Hippocampal formation (tissue), 2 donors: Measurements from ENCODE around the gene ZNF813.
"Not testable (repeated sequence)": the region's sequence is repeated elsewhere in the genome, so short reads cannot be mapped to it uniquely, and the experiment has no call there.

Experiments
- DNase-seq, 2 donors: peaks; one replicate each; lab custom pipeline; 2025; lab: John Stamatoyannopoulos, UW

ZNF813 gene

DNA sequence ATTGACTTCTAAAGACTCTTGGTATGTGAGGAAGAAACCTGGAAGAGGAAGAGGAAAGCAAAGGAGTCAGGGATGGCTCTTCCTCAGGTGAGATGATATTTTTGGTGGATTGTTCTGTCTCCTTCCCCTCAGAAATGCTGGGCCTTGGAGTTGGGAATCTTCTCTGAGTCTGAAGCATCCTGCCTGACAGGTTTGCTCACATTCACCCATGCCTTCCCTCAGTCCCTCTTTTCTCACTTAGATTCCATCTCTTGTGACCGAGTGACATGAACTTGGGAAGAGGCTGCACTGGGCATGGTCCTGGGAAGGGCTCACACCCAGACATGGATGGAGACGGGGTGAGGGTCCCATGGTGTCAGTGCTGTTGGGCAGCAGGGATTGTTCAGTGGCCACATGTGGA is 16.2 kb downstream of the ZNF813 start:
- not testable (repeated sequence) for DNase-seq

DNA sequence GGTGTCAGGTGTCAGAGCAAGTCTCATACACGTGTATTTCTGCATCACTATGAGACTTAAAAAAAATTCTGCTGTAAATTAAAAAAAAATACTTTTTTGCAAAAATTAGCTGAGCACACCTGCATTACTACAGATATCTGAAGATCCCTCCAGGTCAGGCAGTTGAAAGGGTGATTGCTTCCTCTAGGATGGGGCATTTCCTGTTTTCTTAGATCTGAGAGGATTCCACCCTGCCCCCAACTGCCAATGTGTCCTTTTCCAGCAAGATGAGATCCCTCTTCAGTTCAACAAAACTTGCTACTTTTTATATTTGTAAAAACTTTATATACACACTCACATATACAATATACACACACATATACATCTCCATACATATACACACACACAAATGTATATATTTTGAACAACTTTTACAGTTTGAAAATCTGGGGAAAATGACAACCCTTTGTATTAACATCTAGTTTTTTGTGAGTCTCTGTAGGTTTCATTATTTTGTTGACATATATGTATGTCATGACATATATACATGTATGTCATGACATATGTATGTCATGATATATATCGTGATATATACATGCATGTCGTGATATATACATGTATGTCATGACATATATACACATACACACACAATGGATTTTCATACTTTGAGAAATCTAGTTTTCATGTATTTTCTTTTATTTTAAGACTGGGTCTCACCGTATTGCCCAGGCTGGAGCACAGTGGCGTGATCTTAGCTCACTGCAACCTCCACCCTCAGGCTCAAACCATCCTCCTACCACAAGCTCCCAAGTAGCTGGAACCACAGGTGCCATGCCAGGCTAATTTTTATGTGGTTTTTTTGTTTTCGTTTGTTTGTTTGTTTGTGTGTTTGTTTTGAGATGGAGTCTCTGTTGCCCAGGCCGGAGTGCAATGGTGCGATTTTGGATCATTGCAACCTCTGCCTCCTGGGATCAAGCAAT is 17.8 kb downstream of the ZNF813 start:
- DNase-seq, result no peak

DNA sequence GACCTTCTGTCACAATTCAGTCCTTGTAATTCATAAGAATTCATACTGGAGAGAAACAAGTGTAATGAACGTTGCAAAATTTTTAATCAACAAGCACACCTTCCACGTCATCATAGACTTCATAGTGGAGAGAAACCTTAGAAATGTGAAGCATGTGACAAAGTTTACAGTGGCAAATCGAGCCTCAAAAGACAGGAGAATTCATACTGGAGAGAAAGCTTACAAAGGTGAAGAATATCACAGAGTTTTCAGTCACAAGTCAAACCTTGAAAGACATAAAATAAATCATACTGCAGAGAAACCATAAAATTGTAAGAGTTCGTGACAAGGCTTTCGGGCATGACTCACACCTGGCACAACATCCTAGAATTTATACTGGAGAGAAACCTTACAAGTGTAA is 24.6 kb downstream of the ZNF813 start:
- no peak for DNase-seq

DNA sequence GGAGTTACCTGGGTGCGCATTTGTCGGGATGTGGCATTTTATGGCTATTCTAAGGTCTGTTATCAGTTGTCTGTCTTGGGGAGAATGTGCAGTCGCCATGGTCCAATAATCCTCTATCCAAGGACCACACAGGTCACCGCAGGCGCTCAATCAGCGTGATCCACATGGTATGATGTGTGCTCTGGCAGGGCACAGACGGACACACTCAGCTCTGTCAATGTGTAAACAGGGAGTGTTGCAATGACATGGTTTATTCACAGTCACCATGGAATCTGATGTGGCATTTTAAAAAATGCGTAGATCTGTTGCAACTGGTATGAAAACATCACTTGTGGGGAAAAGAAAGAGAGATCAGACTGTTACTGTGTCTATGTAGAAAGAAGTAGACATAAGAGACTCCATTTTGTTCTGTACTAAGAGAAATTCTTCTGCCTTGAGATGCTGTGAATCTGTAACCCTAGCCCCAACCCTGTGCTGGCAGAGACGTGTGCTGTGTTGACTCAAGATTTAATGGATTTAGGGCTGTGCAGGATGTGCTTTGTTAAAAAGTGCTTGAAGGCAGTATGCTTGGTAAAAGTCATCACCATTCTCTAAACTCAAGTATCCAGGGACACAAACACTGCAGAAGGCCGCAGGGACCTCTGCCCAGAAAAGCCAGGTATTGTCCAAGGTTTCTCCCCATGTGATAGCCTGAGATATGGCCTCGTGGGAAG is 29.9 kb downstream of the ZNF813 start:
- DNase-seq, result not testable (repeated sequence)

DNA sequence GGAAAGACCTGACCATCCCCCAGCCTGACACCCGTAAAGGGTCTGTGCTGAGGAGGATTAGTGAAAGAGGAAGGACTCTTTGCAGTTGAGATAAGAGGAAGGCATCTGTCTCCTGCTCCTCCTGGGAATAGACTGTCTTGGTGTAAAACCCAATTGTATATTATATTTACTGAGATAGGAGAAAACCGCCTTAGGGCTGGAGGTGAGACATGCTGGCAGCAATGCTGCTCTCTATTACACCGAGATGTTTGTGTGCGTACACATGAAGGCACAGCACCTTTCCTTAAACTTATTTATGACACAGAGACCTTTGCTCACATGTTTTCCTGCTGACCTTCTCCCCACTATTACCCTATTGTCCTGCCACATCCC is 30.5 kb downstream of the ZNF813 start:
- DNase-seq, result not testable (repeated sequence)

DNA sequence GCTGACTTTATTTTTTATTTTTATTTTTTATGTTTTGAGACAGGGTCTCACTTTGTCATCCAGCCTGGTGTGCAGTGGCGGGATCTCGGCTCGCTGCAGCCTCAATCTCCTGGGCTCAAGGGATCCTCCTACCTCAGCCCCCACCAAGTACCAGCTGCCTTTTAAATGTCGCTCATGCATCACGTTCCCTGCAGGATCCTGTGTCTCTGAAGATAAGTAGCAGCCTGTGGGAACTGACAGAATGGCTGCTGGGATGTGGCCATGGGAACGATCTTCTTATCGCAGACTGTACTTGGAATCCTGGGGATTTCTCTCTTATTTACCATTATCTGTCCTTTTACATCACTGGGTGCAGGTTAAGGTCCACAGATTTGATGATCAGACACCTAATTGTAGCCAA is 35.6 kb downstream of the ZNF813 start:
- not testable (repeated sequence) for DNase-seq

DNA sequence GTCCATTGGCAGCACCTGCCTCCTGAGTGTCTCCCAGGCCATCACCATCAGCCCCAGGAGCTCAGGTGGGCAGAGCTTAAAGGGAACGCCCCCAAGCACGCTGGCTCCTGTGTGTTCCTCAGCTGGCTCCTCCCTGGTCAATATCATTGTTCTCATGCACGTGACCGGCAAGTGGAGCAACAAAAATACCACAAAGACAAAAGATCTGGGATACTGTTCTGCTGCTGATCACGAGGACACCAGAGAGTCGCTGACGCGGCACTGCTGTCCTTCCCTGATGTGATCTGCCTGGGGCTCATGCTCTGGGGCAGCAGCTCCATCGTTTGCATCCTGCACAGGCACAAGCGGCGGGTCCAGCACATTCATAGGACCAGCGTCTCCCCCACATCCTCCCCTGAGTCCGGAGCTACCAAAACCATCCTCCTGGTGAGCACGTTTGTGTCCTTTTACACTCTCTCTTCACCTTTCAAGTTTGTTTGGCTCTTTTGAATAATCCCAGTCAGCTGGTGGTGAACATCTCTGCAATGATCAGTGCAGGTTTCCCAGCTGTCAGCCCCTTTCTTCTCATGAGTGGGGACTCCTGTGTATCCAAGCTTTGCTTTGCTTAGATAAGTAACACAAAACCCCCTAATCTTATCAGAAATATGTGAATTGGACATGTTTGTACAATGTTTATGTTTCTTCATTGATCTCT is 36.3 kb downstream of the ZNF813 start:
- DNase-seq, result not testable (repeated sequence)

DNA sequence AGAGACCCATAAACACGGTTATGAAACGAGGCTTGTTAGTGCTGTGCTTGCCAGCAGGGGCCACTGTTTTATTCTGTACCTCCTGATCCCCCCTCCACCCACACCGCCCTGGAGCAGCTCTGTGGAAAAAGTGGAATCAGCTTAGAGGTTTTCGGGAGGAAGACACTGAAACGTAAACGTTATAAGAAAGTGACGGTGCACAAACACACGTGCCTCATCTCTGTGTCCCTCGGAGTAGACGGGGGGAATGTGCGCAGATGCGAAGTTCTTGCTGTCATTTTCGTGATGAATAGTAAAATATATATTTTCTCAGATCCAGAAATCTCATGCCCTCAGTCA is 36.8 kb downstream of the ZNF813 start:
- DNase-seq, result not testable (repeated sequence)

DNA sequence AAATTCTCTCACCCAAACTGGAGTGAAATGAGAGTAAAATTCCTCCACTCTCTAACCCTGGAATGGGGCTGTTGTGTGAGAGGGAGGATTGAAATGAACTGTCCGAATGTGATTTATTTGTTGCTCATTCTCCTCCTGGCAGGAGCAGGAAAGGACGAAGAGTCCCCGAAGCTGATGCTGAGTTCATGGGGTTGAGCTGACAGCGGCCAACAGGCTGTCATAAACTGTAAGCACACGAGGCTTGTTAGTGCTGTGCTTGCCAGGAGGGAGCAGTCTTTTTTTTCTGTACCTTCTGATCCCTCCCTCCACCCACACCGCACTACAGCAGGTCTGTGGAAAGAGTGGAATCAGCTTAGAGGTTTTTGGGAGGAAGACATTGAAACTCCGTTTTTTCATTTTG is 37.4 kb downstream of the ZNF813 start:
- no peak for DNase-seq

DNA sequence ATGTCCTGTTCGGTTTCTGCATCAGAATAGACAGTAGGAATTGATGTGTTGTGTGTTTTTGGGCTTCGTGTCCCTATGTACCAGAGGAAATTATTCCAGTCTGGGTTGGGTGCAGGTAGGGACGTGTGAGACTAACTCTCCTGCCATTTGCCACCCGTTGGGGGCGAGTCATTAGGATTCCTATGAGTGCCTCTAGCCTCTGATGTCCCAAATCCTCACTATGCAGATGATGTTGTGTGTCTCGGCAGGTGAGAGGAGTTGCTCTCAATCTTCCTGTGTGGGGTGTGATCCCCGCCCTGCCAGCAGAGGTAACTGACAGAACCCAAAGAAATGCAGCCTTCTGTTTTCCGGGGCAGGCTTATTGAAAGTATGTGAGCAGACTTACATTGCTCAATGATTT is 39.2 kb downstream of the ZNF813 start:
- DNase-seq, result no peak

DNA sequence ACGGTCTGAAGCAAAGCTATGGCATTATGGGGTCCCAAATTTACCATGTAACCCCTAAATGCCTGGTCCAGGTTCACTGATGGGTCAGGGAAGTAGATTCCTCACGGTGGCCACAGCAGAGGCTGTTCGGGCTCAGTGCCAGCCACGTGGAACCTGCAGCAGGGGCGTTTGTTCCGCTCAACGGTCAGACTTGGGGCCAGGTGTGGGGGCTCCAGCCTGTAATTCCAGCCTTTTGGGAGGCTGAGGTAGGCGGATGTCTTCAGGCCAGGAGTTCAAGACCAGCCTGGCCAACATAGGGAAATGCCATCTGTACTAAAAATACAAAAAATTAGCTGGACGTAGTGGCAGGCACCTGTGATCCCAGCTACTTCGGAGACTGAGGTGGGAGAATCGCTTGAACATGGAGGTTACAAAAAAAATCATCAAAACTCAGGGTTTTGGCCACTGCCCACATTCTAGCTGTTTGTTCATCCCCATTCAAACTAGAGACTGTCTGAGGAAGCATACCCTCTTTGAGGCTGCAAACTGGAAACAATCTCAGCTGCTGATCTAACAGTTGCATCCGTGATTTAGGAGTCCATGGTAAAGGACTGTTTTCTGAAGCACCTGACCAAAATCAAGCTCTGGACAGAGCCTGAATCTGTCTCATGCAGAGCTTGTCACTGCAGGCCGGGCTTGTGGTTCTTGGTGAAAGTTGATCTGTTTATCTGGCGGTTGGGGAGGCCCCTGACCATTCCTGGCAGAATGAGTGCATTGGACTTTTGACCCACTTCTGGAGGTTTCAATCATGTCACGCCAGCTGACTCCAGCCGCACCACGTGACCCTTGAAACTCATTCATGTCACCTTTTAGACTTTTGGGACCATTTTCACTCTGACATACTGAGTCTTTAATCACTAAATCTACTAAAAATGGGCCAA is 40.2 kb downstream of the ZNF813 start:
- DNase-seq, result no peak

DNA sequence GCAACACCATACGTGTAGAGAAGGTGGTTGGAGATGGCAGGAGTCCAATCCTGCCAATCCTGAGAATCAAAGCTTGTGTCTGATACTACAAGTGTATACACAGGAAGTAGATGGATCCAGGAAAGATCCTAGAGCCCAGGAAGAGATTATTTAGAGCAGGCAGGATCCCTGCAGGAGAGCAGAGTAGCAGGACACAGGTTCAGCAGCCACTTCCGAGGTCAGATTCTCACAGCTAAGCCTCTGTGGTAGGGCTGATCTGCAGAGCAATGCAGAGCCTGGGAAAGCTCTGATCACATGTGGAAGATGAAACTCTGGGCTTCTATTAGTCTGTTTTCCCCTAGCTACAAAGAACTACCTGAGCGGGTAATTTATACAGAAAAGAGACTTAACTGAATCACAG is 41.9 kb downstream of the ZNF813 start:
- DNase-seq, result no peak

DNA sequence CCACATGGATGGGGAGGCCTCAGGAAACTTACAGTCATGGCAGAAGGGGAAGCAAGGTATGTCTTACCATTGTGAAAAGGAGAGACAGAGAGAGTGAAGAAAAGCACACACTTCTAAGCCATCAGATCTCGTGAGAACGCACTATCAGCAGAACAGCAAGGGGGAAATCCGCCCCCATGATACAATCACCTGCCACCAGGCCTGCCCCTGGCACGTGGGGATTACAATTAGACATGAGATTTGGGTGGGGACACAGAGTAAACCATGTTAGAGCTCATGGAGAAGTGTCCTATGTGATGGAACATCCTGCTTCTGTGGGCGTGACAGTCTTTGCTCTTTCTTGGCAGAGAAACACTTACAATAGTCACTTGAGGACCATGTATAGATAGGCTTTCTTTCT is 42.3 kb downstream of the ZNF813 start:
- no peak for DNase-seq

DNA sequence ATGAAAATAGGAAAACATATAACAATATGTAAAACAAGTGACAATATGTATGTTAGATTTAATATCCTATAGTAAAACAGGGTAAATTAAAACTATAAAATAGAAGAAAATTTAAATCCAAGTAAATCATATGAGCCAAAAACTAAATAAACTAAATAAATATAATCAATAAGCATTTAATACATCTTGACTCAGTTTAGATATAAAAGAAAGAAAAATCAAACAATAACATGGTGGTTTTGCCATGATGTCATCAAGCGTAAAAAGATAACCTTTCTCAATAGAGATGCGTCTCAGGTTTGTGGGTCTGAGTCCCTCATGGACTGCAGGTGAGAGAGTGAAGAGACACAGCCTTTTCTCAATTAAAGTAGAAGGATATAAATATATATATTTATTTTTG is 43.8 kb downstream of the ZNF813 start:
- no peak for DNase-seq

DNA sequence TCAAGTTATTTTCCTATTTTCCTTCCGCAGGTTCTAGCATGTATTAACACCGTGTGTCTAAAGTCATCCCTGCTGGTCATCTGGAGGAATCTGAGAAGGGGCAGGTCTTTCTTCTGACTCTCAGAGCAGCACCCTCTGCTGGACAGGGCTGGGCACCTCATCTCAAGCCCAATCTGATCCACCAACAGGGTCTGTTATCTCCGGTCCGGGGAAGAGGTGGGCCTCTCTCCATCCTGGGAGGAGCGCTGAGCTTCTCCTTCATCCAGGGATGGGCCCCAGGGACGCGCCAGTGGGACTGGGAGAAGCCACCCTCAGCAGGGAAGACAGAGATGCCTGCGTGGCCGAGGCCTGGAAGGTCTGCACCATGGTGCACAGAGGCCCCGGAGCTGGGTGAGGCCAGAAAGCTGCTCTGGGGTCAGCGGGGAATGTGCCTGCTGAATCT is 44.4 kb downstream of the ZNF813 start:
- peak; percentile 8 to 15 for DNase-seq

DNA sequence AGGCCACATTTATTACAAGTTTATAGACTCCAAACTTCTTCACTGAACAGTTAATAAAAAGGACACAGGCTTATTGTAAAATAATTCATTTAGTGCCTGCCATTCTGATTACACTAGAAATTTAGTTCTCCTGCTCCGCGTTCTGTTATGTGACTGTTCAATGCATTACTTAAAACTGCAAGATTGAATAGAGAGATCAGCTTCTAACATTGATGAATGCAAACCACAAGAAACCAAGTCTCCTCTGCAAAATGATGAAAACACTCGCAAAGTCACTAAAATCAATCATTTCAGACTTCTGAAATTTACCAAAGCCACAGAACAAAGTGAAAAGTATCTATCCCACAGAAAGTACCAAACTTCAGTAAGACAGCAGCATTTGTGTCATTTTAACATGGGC is 47.5 kb downstream of the ZNF813 start:
- DNase-seq, result not testable (repeated sequence)

DNA sequence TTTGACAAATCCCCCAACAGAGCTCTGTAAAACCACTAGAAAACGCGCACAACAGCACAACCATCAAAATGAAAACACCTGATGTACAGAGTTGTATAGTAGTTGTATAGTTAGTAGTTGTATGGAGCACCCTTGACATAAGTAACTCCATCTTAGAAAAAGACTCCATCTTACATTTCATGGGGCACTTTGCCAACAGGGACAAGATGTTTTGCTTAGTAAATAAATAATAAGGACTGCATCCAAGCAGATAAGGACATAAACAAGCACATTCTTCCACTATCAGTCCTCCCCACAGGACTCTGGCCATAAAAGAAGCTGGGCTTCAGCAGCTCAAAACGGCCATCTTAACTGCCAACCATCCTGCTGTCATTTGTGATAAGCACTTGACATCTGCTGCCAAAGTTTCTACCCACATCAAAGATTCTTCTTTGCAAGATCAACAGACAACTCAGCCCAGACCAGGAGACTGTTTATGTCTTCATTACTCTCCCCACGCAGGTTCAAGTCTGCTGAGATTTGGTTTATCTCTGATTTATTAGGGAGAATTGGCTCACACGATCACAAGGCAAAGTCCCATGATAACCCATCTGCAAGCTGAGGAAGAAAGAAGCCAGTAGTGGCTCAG is 49.7 kb downstream of the ZNF813 start:
- DNase-seq, result no peak

DNA sequence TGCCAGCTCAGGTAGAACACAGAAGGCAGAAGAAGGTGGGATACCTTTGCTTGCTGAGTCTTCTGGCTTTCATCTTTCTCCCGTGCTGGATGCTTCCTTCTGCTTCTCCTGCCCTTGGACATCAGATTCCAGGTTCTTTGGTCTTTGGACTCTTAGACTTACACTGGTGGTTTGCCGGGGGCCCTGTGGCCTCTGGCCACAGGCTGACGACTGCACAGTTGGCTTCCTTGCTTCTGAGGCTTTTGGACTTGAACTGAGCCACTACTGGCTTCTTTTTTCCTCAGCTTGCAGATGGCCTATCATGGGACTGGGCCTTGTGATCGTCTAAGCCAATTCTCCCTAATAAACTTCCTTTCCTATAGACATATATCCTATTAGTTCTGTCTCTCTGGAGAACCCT is 50.6 kb downstream of the ZNF813 start:
- DNase-seq, result no peak

DNA sequence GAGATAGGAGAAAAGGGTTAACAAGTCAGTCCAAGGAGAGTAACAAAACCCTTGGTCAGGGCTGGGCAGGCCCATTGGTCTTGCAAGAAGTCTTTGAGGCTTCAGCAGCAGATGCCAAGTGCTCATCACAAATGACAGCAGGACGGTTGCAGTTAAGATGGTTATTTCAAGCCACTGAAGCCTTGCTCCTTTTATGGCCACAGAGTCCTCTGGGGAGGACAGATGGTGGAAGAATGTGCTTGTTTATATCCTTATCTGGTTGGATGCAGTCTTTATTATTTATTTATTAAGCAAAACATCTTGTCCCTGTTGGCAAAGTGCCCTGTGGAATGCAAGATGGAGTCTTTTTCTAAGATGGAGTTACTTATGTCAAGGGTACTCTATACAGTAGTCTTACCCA is 51.2 kb downstream of the ZNF813 start:
- DNase-seq, result no peak

DNA sequence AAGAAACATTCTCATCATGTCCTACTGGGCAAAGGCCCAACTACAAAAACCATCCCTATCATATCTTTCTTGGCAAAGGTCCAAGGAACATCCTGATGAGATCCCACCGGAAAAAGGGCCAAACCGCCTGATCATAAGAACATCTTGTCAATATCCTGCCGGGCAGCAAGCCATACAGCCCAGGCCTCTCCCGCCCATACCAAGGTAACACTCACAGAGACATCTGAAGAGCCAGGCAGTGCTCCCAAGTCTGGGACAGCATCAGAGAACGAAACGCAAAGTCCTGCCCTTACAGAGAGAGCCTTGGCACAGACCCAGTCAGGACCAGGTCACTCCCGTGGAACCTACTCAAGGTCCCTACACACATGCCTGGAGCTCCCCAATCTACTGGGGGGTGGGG is 51.9 kb downstream of the ZNF813 start:
- no peak for DNase-seq

DNA sequence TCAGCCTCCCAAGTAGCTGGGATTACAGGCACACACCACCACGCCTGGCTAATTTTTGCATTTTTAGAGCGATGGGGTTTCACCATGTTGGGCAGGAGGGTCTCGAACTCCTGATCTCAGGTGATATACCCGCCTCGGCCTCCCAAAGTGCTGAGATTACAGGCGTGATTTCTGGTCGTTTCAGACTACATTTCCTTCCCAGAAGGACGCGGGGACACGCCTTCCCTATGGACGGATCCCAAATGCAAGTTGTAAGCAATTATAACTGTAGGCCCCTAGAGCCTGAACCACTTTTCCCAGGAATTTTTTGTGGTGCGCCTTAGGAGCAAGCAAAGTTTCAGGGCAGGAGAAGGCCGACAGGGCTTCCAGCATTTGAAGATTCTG is 52.6 kb downstream of the ZNF813 start:
- DNase-seq, result no peak
